Measurements from ENCODE around the gene PHRF1.
"Not testable (repeated sequence)": the region's sequence is repeated elsewhere in the genome, so short reads cannot be mapped to it uniquely, and the experiment has no call there.

Gene PHRF1

GRCh38 chr11:650482-650881, 74.2 kb downstream of the PHRF1 start:
- no peaks in the 10 kb centered on the region for H3K4me1 ChIP-seq (ENCODE audit: control insufficient read depth, low read depth, low read length)
- H3K4me3 ChIP-seq (ENCODE audit: low read length) = no peak overlapping the region
- no peak overlapping the region for H3K4ac ChIP-seq (ENCODE audit: low read depth, low read length)
- WGBS (ENCODE audit: extremely low coverage, insufficient coverage, low lambda C conversion rate) = no CpG with 5 or more reads among the region's 10 CpGs
- no peak overlapping the region for H2BK15ac ChIP-seq (replicated peaks; ENCODE audit: low read depth)
- no peak overlapping the region for H4K5ac ChIP-seq (ENCODE audit: low read length)
- H3K56ac ChIP-seq (ENCODE audit: low read length) = no peak overlapping the region
- H2BK5ac ChIP-seq (ENCODE audit: low read length) = no peak overlapping the region
- H3K4me2 ChIP-seq (ENCODE audit: low read length) = no peak overlapping the region
- no peak overlapping the region for H2AK5ac ChIP-seq (ENCODE audit: low read length)
- H3K23ac ChIP-seq (ENCODE audit: low read length) = no peak overlapping the region
- H3K18ac ChIP-seq (ENCODE audit: low read length) = no peak overlapping the region
- H3K36me3 ChIP-seq (ENCODE audit: control insufficient read depth, insufficient read depth, low read length) = no peaks in the 10 kb centered on the region
- no peak overlapping the region for H3K27ac ChIP-seq (ENCODE audit: low read depth, low read length)
- no peaks in the 10 kb centered on the region for H3K79me2 ChIP-seq (ENCODE audit: control insufficient read depth, insufficient read depth, low read length)
- no peak for DNase-seq
- no peak overlapping the region for H3K9ac ChIP-seq (ENCODE audit: low read length)
- no peaks in the 10 kb centered on the region for H3K27me3 ChIP-seq (ENCODE audit: insufficient read depth, low read length, poor library complexity)
- H4K8ac ChIP-seq (ENCODE audit: low read depth, low read length) = no peak overlapping the region
- no peak overlapping the region for H2BK120ac ChIP-seq (ENCODE audit: low read depth, low read length)
- no peaks in the 10 kb centered on the region for H3K79me1 ChIP-seq (ENCODE audit: low read length)

- not testable (repeated sequence) for H3K27ac ChIP-seq (ENCODE audit: low read depth, low read length); H3K4me1 ChIP-seq (ENCODE audit: control insufficient read depth, low read depth, low read length); H3K79me1 ChIP-seq (ENCODE audit: low read length); H3K9ac ChIP-seq (ENCODE audit: low read length); H3K4me3 ChIP-seq (ENCODE audit: low read length); H2BK5ac ChIP-seq (ENCODE audit: low read length); H2AK5ac ChIP-seq (ENCODE audit: low read length); DNase-seq; H3K27me3 ChIP-seq (ENCODE audit: insufficient read depth, low read length, poor library complexity); H3K56ac ChIP-seq (ENCODE audit: low read length); H4K8ac ChIP-seq (ENCODE audit: low read depth, low read length); H3K4ac ChIP-seq (ENCODE audit: low read depth, low read length); H3K36me3 ChIP-seq (ENCODE audit: control insufficient read depth, insufficient read depth, low read length); H2BK120ac ChIP-seq (ENCODE audit: low read depth, low read length); H3K18ac ChIP-seq (ENCODE audit: low read length); H3K4me2 ChIP-seq (ENCODE audit: low read length); H3K23ac ChIP-seq (ENCODE audit: low read length); H2BK15ac ChIP-seq (replicated peaks; ENCODE audit: low read depth); H3K79me2 ChIP-seq (ENCODE audit: control insufficient read depth, insufficient read depth, low read length); H4K5ac ChIP-seq (ENCODE audit: low read length)
- no CpG with 5 or more reads among the region's 14 CpGs for WGBS (ENCODE audit: extremely low coverage, insufficient coverage, low lambda C conversion rate)
These were observed 76.9 kb downstream of the PHRF1 start for GRCh38 chr11:653136-653535.

- no peak overlapping the region for H2BK120ac ChIP-seq (ENCODE audit: low read depth, low read length)
- no peak overlapping the region for H2BK5ac ChIP-seq (ENCODE audit: low read length)
These were observed 77.6 kb downstream of the PHRF1 start for GRCh38 chr11:653837-654236.

GRCh38 chr11:654444-654843, 78.2 kb downstream of the PHRF1 start:
- H3K4me3 ChIP-seq (ENCODE audit: low read length); DNase-seq; H2BK15ac ChIP-seq (replicated peaks; ENCODE audit: low read depth); H3K56ac ChIP-seq (ENCODE audit: low read length); H3K79me1 ChIP-seq (ENCODE audit: low read length); H2BK120ac ChIP-seq (ENCODE audit: low read depth, low read length); H3K36me3 ChIP-seq (ENCODE audit: control insufficient read depth, insufficient read depth, low read length); H3K23ac ChIP-seq (ENCODE audit: low read length); H3K4me2 ChIP-seq (ENCODE audit: low read length); H2BK5ac ChIP-seq (ENCODE audit: low read length); H4K8ac ChIP-seq (ENCODE audit: low read depth, low read length); H3K27ac ChIP-seq (ENCODE audit: low read depth, low read length); H3K18ac ChIP-seq (ENCODE audit: low read length); H3K79me2 ChIP-seq (ENCODE audit: control insufficient read depth, insufficient read depth, low read length); H4K5ac ChIP-seq (ENCODE audit: low read length); H3K4ac ChIP-seq (ENCODE audit: low read depth, low read length); H2AK5ac ChIP-seq (ENCODE audit: low read length); H3K9ac ChIP-seq (ENCODE audit: low read length); H3K4me1 ChIP-seq (ENCODE audit: control insufficient read depth, low read depth, low read length); H3K27me3 ChIP-seq (ENCODE audit: insufficient read depth, low read length, poor library complexity): not testable (repeated sequence)
- no CpG with 5 or more reads among the region's 12 CpGs for WGBS (ENCODE audit: extremely low coverage, insufficient coverage, low lambda C conversion rate)

More at GRCh38 chr11:653837-654236, 77.6 kb downstream of the PHRF1 start:
- no peak overlapping the region for H3K23ac ChIP-seq (ENCODE audit: low read length)
- no peaks in the 10 kb centered on the region for H3K36me3 ChIP-seq (ENCODE audit: control insufficient read depth, insufficient read depth, low read length)
- no peak overlapping the region for H3K27ac ChIP-seq (ENCODE audit: low read depth, low read length)
- H2AK5ac ChIP-seq (ENCODE audit: low read length) = no peak overlapping the region
- H3K18ac ChIP-seq (ENCODE audit: low read length) = no peak overlapping the region
- no CpG with 5 or more reads among the region's 15 CpGs for WGBS (ENCODE audit: extremely low coverage, insufficient coverage, low lambda C conversion rate)
- no peak overlapping the region for H3K4me3 ChIP-seq (ENCODE audit: low read length)
- no peak for DNase-seq
- H3K9ac ChIP-seq (ENCODE audit: low read length) = no peak overlapping the region
- no peak overlapping the region for H3K4me2 ChIP-seq (ENCODE audit: low read length)
- no peak overlapping the region for H2BK15ac ChIP-seq (replicated peaks; ENCODE audit: low read depth)
- H3K4ac ChIP-seq (ENCODE audit: low read depth, low read length) = no peak overlapping the region
- H4K8ac ChIP-seq (ENCODE audit: low read depth, low read length) = no peak overlapping the region
- no peaks in the 10 kb centered on the region for H3K4me1 ChIP-seq (ENCODE audit: control insufficient read depth, low read depth, low read length)
- H3K79me2 ChIP-seq (ENCODE audit: control insufficient read depth, insufficient read depth, low read length) = no peaks in the 10 kb centered on the region
- H3K79me1 ChIP-seq (ENCODE audit: low read length) = no peaks in the 10 kb centered on the region
- no peak overlapping the region for H3K56ac ChIP-seq (ENCODE audit: low read length)
- no peak overlapping the region for H4K5ac ChIP-seq (ENCODE audit: low read length)
- no peaks in the 10 kb centered on the region for H3K27me3 ChIP-seq (ENCODE audit: insufficient read depth, low read length, poor library complexity)

- Histone ChIP-seq H2BK120ac (ENCODE audit: low read depth, low read length) (no peak overlapping the region), H3K18ac (ENCODE audit: low read length) (no peak overlapping the region), H3K4me1 (ENCODE audit: control insufficient read depth, low read depth, low read length) (no peaks in the 10 kb centered on the region), H3K4ac (ENCODE audit: low read depth, low read length) (no peak overlapping the region), H3K27me3 (ENCODE audit: insufficient read depth, low read length, poor library complexity) (no peaks in the 10 kb centered on the region), H3K4me2 (ENCODE audit: low read length) (no peak overlapping the region), H3K27ac (ENCODE audit: low read depth, low read length) (no peak overlapping the region), H3K23ac (ENCODE audit: low read length) (no peak overlapping the region), H3K79me2 (ENCODE audit: control insufficient read depth, insufficient read depth, low read length) (no peaks in the 10 kb centered on the region), H2BK15ac (replicated peaks; ENCODE audit: low read depth) (no peak overlapping the region), H2BK5ac (ENCODE audit: low read length) (no peak overlapping the region), H3K4me3 (ENCODE audit: low read length) (no peak overlapping the region), H3K9ac (ENCODE audit: low read length) (no peak overlapping the region), H4K5ac (ENCODE audit: low read length) (no peak overlapping the region), H3K56ac (ENCODE audit: low read length) (no peak overlapping the region), H3K79me1 (ENCODE audit: low read length) (no peaks in the 10 kb centered on the region), H4K8ac (ENCODE audit: low read depth, low read length) (no peak overlapping the region), H3K36me3 (ENCODE audit: control insufficient read depth, insufficient read depth, low read length) (no peaks in the 10 kb centered on the region), H2AK5ac (ENCODE audit: low read length) (no peak overlapping the region)
- no CpG with 5 or more reads among the region's 30 CpGs for WGBS (ENCODE audit: extremely low coverage, insufficient coverage, low lambda C conversion rate)
- no peak for DNase-seq
These were observed 78.9 kb downstream of the PHRF1 start for GRCh38 chr11:655036-655726.

GRCh38 chr11:656426-656825, 80.2 kb downstream of the PHRF1 start:
- Histone ChIP-seq H2BK120ac (ENCODE audit: low read depth, low read length) (no peak overlapping the region), H2BK5ac (ENCODE audit: low read length) (no peak overlapping the region), H3K27ac (ENCODE audit: low read depth, low read length) (no peak overlapping the region), H3K4ac (ENCODE audit: low read depth, low read length) (no peak overlapping the region), H3K79me1 (ENCODE audit: low read length) (no peaks in the 10 kb centered on the region), H3K56ac (ENCODE audit: low read length) (no peak overlapping the region), H3K79me2 (ENCODE audit: control insufficient read depth, insufficient read depth, low read length) (no peaks in the 10 kb centered on the region), H4K5ac (ENCODE audit: low read length) (no peak overlapping the region), H3K9ac (ENCODE audit: low read length) (no peak overlapping the region), H3K18ac (ENCODE audit: low read length) (no peak overlapping the region), H3K4me3 (ENCODE audit: low read length) (no peak overlapping the region), H2AK5ac (ENCODE audit: low read length) (no peak overlapping the region), H3K23ac (ENCODE audit: low read length) (no peak overlapping the region), H3K4me2 (ENCODE audit: low read length) (no peak overlapping the region), H2BK15ac (replicated peaks; ENCODE audit: low read depth) (no peak overlapping the region), H4K8ac (ENCODE audit: low read depth, low read length) (no peak overlapping the region), H3K4me1 (ENCODE audit: control insufficient read depth, low read depth, low read length) (no peaks in the 10 kb centered on the region), H3K36me3 (ENCODE audit: control insufficient read depth, insufficient read depth, low read length) (no peaks in the 10 kb centered on the region), H3K27me3 (ENCODE audit: insufficient read depth, low read length, poor library complexity) (no peaks in the 10 kb centered on the region)
- WGBS (ENCODE audit: extremely low coverage, insufficient coverage, low lambda C conversion rate) = no CpG with 5 or more reads among the region's 14 CpGs
- DNase-seq = no peak
